ENCODE results near the gene SUN5.

Gene SUN5

GRCh38 chr20:33022289-33022688 is 18.1 kb upstream of the SUN5 start:
- no peak overlapping the region for H3K4me3 Mint-ChIP-seq
- no peak overlapping the region for H3K27ac Mint-ChIP-seq
- no peaks in the 10 kb centered on the region for H3K4me1 Mint-ChIP-seq (ENCODE audit: low read depth)
- H3K27me3 Mint-ChIP-seq (ENCODE audit: low read depth), result no peaks in the 10 kb centered on the region
- no peaks in the 10 kb centered on the region for H3K9me3 Mint-ChIP-seq
- no peaks in the 10 kb centered on the region for H3K36me3 Mint-ChIP-seq (ENCODE audit: low read depth)

GRCh38 chr20:33021879-33022278 is 17.6 kb upstream of the SUN5 start:
- no peak overlapping the region for H3K27ac Mint-ChIP-seq
- H3K4me1 Mint-ChIP-seq (ENCODE audit: low read depth), result no peaks in the 10 kb centered on the region
- H3K9me3 Mint-ChIP-seq, result no peaks in the 10 kb centered on the region
- no peak overlapping the region for H3K4me3 Mint-ChIP-seq
- no peaks in the 10 kb centered on the region for H3K27me3 Mint-ChIP-seq (ENCODE audit: low read depth)
- H3K36me3 Mint-ChIP-seq (ENCODE audit: low read depth), result no peaks in the 10 kb centered on the region

GRCh38 chr20:33020278-33021161 is 16.3 kb upstream of the SUN5 start:
- H3K4me3 Mint-ChIP-seq, result no peak overlapping the region
- no peak overlapping the region for H3K27ac Mint-ChIP-seq
- no peaks in the 10 kb centered on the region for H3K9me3 Mint-ChIP-seq
- H3K36me3 Mint-ChIP-seq (ENCODE audit: low read depth), result no peaks in the 10 kb centered on the region
- no peaks in the 10 kb centered on the region for H3K4me1 Mint-ChIP-seq (ENCODE audit: low read depth)
- H3K27me3 Mint-ChIP-seq (ENCODE audit: low read depth), result no peaks in the 10 kb centered on the region

GRCh38 chr20:33019465-33020277 is 15.4 kb upstream of the SUN5 start:
- Mint-ChIP-seq H3K9me3 (no peaks in the 10 kb centered on the region), H3K36me3 (ENCODE audit: low read depth) (no peaks in the 10 kb centered on the region), H3K27ac (no peak overlapping the region)

GRCh38 chr20:33018169-33018931 is 14.1 kb upstream of the SUN5 start:
- H3K27me3 Mint-ChIP-seq (ENCODE audit: low read depth), result no peaks in the 10 kb centered on the region
- no peak overlapping the region for H3K4me3 Mint-ChIP-seq
- no peak overlapping the region for H3K27ac Mint-ChIP-seq
- no peaks in the 10 kb centered on the region for H3K36me3 Mint-ChIP-seq (ENCODE audit: low read depth)
- H3K4me1 Mint-ChIP-seq (ENCODE audit: low read depth), result no peaks in the 10 kb centered on the region
- H3K9me3 Mint-ChIP-seq, result no peaks in the 10 kb centered on the region

More at GRCh38 chr20:33019465-33020277, 15.4 kb upstream of the SUN5 start:
- Mint-ChIP-seq H3K27me3 (ENCODE audit: low read depth) (no peaks in the 10 kb centered on the region), H3K4me1 (ENCODE audit: low read depth) (no peaks in the 10 kb centered on the region), H3K4me3 (no peak overlapping the region)

- H3K4me1 Mint-ChIP-seq (ENCODE audit: low read depth), result no peaks in the 10 kb centered on the region
- H3K36me3 Mint-ChIP-seq (ENCODE audit: low read depth), result no peaks in the 10 kb centered on the region
- H3K27me3 Mint-ChIP-seq (ENCODE audit: low read depth), result no peaks in the 10 kb centered on the region
- no peak overlapping the region for H3K27ac Mint-ChIP-seq
- H3K4me3 Mint-ChIP-seq, result no peak overlapping the region
- no peaks in the 10 kb centered on the region for H3K9me3 Mint-ChIP-seq
These were observed 13.3 kb upstream of the SUN5 start for GRCh38 chr20:33017542-33017941.

GRCh38 chr20:33016581-33017109 is 12.4 kb upstream of the SUN5 start:
- Mint-ChIP-seq H3K27me3 (ENCODE audit: low read depth) (no peaks in the 10 kb centered on the region), H3K9me3 (no peaks in the 10 kb centered on the region), H3K36me3 (ENCODE audit: low read depth) (no peaks in the 10 kb centered on the region), H3K4me3 (no peak overlapping the region), H3K27ac (no peak overlapping the region), H3K4me1 (ENCODE audit: low read depth) (no peaks in the 10 kb centered on the region)

GRCh38 chr20:33015700-33016580 is 11.7 kb upstream of the SUN5 start:
- H3K27ac Mint-ChIP-seq, result no peak overlapping the region
- no peaks in the 10 kb centered on the region for H3K4me1 Mint-ChIP-seq (ENCODE audit: low read depth)
- no peak overlapping the region for H3K4me3 Mint-ChIP-seq
- H3K36me3 Mint-ChIP-seq (ENCODE audit: low read depth), result no peaks in the 10 kb centered on the region
- no peaks in the 10 kb centered on the region for H3K9me3 Mint-ChIP-seq
- H3K27me3 Mint-ChIP-seq (ENCODE audit: low read depth), result no peaks in the 10 kb centered on the region

- Mint-ChIP-seq H3K9me3 (no peaks in the 10 kb centered on the region), H3K27me3 (ENCODE audit: low read depth) (no peaks in the 10 kb centered on the region), H3K4me3 (no peak overlapping the region), H3K27ac (no peak overlapping the region), H3K4me1 (ENCODE audit: low read depth) (no peaks in the 10 kb centered on the region), H3K36me3 (ENCODE audit: low read depth) (no peaks in the 10 kb centered on the region)
These were observed 10.9 kb upstream of the SUN5 start for GRCh38 chr20:33015114-33015484.

- no peak overlapping the region for H3K27ac Mint-ChIP-seq
- no peaks in the 10 kb centered on the region for H3K9me3 Mint-ChIP-seq
- H3K4me1 Mint-ChIP-seq (ENCODE audit: low read depth), result no peaks in the 10 kb centered on the region
- H3K4me3 Mint-ChIP-seq, result no peak overlapping the region
- H3K36me3 Mint-ChIP-seq (ENCODE audit: low read depth), result no peaks in the 10 kb centered on the region
- H3K27me3 Mint-ChIP-seq (ENCODE audit: low read depth), result no peaks in the 10 kb centered on the region
These were observed 10.3 kb upstream of the SUN5 start for GRCh38 chr20:33014336-33015113.

GRCh38 chr20:33013701-33014326 is 9.6 kb upstream of the SUN5 start:
- Mint-ChIP-seq H3K27me3 (ENCODE audit: low read depth) (no peaks in the 10 kb centered on the region), H3K4me1 (ENCODE audit: low read depth) (no peaks in the 10 kb centered on the region), H3K9me3 (no peaks in the 10 kb centered on the region), H3K4me3 (no peak overlapping the region), H3K27ac (no peak overlapping the region), H3K36me3 (ENCODE audit: low read depth) (no peaks in the 10 kb centered on the region)

GRCh38 chr20:33012327-33013189 is 8.3 kb upstream of the SUN5 start:
- no peaks in the 10 kb centered on the region for H3K36me3 Mint-ChIP-seq (ENCODE audit: low read depth)
- no peaks in the 10 kb centered on the region for H3K4me1 Mint-ChIP-seq (ENCODE audit: low read depth)
- no peak overlapping the region for H3K4me3 Mint-ChIP-seq
- no peaks in the 10 kb centered on the region for H3K9me3 Mint-ChIP-seq
- H3K27ac Mint-ChIP-seq, result no peak overlapping the region
- no peaks in the 10 kb centered on the region for H3K27me3 Mint-ChIP-seq (ENCODE audit: low read depth)

Data from T-helper 1 cell treated with Interleukin-12 subunit alpha and Interleukin-12 subunit beta and Interleukin-4 antibody, amounts not matched to agents 30 μg/mL and 1 μg/mL, for 36 hours (primary cell).